Ammon's horn (tissue), 1 donor: Measurements from ENCODE around the gene DPYD.
"Not testable (repeated sequence)": the region's sequence is repeated elsewhere in the genome, so short reads cannot be mapped to it uniquely, and the experiment has no call there.

Experiments
- DNase-seq: peaks from one replicate; pipeline ENCODE4 v3.0.0-alpha.2; 2016; ENCODE audit warnings: low spot score

DPYD gene

GRCh38 chr1:97364086-97364485, 556.7 kb downstream of the DPYD start:
- DNase-seq, result no peak

DNA sequence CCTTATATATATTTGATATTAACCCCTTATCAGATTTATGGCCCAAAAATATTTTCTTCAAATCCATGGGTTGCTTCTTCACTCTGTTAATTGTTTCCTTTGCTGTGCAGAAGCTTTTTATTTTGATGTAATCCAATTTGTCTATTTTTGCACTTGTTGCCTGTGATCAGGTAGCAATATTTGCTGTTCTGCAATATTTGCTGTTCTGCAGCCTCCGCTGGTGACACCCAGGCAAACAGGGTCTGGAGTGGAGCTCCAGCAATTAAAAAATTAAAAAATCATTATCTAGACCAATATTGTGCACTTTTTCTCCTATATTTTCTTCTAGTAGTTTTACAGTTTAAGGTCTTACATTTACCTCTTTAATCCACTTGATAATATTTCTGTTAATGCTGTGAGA, 564.5 kb downstream of the DPYD start:
- no peak for DNase-seq

GRCh38 chr1:97352936-97353382, 567.9 kb downstream of the DPYD start:
- DNase-seq, result no peak

DNA sequence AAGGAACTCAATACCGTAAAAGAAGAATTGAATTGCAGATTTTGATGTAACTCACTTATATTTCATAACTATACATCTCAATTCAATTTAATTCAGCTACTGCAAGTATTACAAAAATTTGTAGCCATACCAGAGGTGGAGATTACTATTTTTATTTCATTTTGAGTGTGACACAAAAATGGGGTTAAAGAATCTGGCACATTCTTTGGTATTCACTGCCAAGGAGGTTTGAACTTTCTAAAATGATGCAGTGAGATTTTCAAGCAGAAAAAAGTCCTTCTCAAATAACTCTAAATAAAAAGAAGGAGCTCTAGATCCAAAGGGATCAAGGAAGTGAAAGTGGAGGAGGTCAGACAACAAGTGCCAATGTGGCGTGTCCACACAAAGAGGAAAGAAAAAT, 569.0 kb downstream of the DPYD start:
- DNase-seq, result no peak

- no peak for DNase-seq
Observed at GRCh38 chr1:97350662-97351061, 570.2 kb downstream of the DPYD start.

GRCh38 chr1:97350241-97350640, 570.6 kb downstream of the DPYD start:
- no peak for DNase-seq

DNA sequence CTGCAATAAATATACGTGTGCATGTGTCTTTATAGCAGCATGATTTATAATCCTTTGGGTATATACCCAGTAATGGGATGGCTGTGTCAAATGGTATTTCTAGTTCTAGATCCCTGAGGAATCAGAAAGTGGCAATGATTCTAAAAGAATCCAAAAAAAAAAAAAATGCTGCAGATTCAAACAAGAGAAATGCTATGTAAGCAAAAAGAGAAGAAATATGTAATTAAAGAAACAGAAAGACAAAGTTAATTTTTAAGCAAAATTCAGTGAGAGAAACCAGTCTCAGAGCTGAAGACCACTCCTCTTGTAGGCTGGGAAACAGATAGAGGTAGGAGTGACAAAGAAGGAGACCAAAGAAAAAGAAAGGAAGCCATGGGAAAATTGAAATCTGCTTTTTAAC, 571.0 kb downstream of the DPYD start:
- not testable (repeated sequence) for DNase-seq

- DNase-seq, result no peak
Observed at GRCh38 chr1:97348599-97349265, 572.1 kb downstream of the DPYD start.

- no peak for DNase-seq
Observed at GRCh38 chr1:97340951-97341350, 579.9 kb downstream of the DPYD start.

DNA sequence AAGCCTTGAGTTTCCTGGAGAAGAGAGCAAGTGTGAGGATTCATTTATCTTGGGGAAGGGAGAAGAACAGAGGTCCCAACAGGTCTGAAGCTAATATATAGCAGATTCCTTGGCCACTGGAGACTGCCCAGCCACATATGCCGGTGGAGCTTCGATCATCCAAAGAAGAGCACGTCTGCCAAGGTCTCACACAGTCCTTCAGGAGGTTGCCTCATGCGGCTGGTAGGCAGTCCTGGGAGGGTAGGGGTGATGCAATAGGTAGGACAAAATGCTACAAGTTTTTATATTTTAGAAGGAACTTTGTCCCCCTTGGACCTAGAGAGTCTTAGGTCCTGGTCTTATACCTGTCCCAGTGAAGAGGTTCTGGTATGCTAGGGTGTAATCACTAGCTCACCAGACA, 582.5 kb downstream of the DPYD start:
- no peak for DNase-seq

- DNase-seq, result no peak
Observed at GRCh38 chr1:97337250-97338030, 583.4 kb downstream of the DPYD start.

GRCh38 chr1:97334454-97334853, 586.4 kb downstream of the DPYD start:
- no peak for DNase-seq

- DNase-seq, result no peak
Observed at GRCh38 chr1:97332716-97333115, 588.1 kb downstream of the DPYD start.

DNA sequence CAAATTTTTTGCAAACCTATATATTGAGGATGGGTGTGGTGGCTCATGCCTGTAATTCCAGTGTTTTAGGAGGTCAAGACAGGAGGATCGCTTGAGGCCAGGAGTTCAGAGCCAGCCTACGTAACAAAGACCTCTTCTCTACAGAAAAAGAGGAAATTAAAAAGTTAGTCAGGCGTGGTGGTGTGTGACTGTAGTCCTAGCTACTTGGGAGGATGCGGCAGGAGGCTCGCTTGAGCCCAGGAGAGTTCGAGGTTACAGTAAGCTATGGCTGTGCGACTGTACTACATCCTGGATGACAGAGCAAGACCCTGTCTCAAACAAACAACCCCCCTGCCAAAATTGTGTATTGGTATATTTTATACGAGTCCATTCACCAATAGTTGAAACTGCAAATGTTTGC, 589.7 kb downstream of the DPYD start:
- no peak for DNase-seq

DNA sequence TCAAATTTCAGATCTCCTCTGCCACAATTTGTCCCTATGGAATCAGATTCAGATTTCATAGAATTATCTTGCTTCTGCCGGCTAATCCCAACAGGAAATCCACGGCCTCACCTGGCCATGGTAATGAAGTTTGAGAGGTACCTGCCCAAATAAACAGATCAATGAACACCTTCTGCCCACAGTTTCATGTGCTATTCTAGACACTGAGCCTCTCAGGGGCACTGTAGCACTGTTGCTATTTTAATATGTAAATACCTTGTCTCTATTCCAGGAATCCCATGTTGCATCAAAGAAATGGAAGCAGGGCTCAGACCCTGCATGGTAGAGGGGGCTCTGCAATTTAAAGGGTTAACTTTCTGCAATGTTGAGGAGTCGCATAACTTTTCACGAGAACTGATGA, 606.1 kb downstream of the DPYD start:
- DNase-seq, result no peak

DNA sequence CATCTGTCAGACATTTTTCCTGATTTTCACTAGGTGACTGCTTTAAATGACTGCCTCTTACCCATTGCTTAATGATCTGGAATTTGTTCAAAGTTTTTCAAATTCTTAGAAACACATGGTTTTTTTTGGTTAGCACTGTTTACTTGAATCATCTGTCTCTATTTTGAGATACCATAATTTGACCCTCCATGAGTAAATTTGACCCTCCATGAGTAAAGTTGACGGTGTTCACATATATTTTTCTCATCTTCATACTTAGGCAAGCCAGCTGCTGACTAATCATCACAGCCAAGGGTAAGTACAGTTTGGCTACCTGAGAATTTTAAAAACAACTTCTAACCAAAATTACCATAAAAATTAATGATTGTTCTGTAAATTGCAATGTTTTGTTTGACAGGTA, 612.7 kb downstream of the DPYD start:
- DNase-seq, result no peak

DNA sequence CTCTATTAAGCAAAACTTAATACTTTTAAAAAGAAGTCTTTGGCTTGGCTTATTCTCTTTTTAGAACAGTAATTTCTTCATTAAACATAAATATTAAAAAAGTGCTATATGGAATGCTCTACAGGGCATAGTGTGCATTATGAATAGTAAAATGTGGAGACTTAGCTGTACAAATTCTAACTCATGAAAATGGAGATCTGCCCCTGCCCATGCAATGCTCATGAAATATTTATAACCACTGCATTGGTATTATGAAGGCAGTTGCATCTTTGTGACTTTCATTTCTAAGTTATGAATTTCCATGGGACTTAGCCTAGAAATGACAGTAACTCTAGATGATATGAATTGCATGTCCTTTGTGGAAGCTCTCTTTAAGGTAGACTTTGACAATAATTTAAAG, 613.3 kb downstream of the DPYD start:
- no peak for DNase-seq

DNA sequence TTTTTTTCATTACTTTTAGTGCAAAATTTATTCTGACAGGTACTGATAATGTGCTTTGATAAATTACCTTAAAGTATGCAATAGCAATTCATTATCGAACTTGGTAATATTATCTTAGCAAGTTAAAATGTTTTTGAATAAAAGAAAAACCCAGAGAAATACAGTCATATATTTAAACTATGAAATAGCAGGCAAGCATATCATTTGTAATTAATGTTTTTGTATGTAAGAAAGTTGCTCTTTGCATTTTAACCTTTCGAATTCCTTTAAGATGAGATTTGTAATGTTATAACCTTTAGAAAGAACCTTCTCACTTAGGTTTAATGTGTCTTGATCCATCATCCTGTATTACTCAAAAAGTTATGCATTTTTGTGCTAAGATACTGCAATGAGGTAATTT, 613.7 kb downstream of the DPYD start:
- no peak for DNase-seq

- no peak for DNase-seq
Observed at GRCh38 chr1:97306504-97306903, 614.3 kb downstream of the DPYD start.

- no peak for DNase-seq
Observed at GRCh38 chr1:97304366-97304765, 616.5 kb downstream of the DPYD start.

GRCh38 chr1:97298966-97299365, 621.9 kb downstream of the DPYD start:
- no peak for DNase-seq

DNA sequence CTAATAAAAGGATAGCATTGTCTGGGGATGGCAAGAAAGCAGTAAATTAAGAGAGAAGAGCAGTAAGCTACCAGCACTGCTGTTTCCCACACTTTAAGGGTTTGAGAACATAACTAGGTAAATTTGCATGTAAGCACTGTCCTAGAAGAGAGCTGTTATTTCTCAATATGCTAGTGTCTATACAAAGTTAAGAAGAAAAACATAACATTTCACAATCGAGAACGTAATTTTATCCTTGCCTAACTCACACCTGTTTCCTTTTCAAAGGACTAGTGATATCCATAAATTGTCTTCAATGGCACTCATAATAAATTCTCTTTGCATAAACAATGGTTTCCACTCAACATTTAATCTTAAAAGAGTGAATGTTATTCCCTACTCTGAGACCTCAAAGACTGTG, 623.2 kb downstream of the DPYD start:
- DNase-seq, result no peak

- no peak for DNase-seq
Observed at GRCh38 chr1:97281962-97282361, 638.9 kb downstream of the DPYD start.
